Lower lobe of right lung (tissue), 2 donors: Measurements from ENCODE around the gene PCCA. TPM values are rescaled to one million over a fixed set of nuclear protein-coding genes. Genes with fewer than 3 reads are reported as not detected.

Experiments used
- ATAC-seq, 2 donors: fragments of 200-7000 bp; cut with Tn5 transposase; one replicate each; pipeline ENCODE4 v1.9.1; 2020 to 2022; ENCODE audit warnings: mild to moderate bottlenecking in 2 of 2, moderate library complexity in 2 of 2
- DNase-seq: peaks from one replicate; pipeline ENCODE4 v3.0.0-alpha.2; 2020
- H3K27ac ChIP-seq: fragments of 200-600 bp; one replicate; pipeline ENCODE4 v1.8.0; 2022
- H3K27me3 ChIP-seq: fragments of 200-600 bp; one replicate; pipeline ENCODE4 v1.8.0; 2022; ENCODE audit warnings: low read depth
- H3K36me3 ChIP-seq: fragments of 200-600 bp; one replicate; pipeline ENCODE4 v1.8.0; 2022; ENCODE audit warnings: mild to moderate bottlenecking
- H3K4me1 ChIP-seq: fragments of 200-600 bp; one replicate; pipeline ENCODE4 v1.8.0; 2022
- H3K4me3 ChIP-seq: fragments of 200-600 bp; one replicate; pipeline ENCODE4 v1.8.0; 2022; ENCODE audit warnings: mild to moderate bottlenecking
- H3K9me3 ChIP-seq: fragments of 200-600 bp; one replicate; pipeline ENCODE4 v1.8.0; 2022
- CTCF ChIP-seq: fragments of 200-600 bp; IDR thresholded peaks from one replicate; pipeline ENCODE4 v1.8.0; 2022; ENCODE audit warnings: antibody characterized with exemption, mild to moderate bottlenecking
- intact Hi-C: fragments of 100-400 bp; cut with DNase I; formaldehyde crosslinking; loops from one replicate; pipeline ENCODE4 v1.11.0; 2022
- total RNA-seq: library from RNA; stranded (reverse); fragmentation: NEBNext Ultra II Directional; extraction: Animal tissue kit (Norgen Biotek cat#: 25700); gene quantifications from one replicate; pipeline ENCODE4 v1.2.1, GENCODE V29; 2021
- donor health status: DM: no; HTN: yes; CAD: no; lungs with severe emphysema.

The PCCA gene
- total RNA-seq, 1 donor from 2014 or later, result 37.8 TPM

GRCh38 chr13:100394005-100394695 is 305.3 kb downstream of the PCCA start:
- Histone ChIP-seq H3K36me3 (no peaks in the 10 kb centered on the region), H3K4me1 (peaks cover 15% of the 10 kb centered on the region), H3K4me3 (no peak overlapping the region), H3K27ac (no peak overlapping the region), H3K27me3 (no peaks in the 10 kb centered on the region), H3K9me3 (no peaks in the 10 kb centered on the region)
- ATAC-seq (no peak), DNase-seq (no peak)
- no peak for TF ChIP-seq CTCF
- intact Hi-C loops, result no loop called here

- ATAC-seq (no peak), DNase-seq (no peak)
- no peak for TF ChIP-seq CTCF
- no peaks in the 10 kb centered on the region for H3K36me3 ChIP-seq
- H3K4me1 ChIP-seq, result peaks cover 15% of the 10 kb centered on the region
- no peak overlapping the region for H3K27ac ChIP-seq
- intact Hi-C loops, result no loop called here
- no peaks in the 10 kb centered on the region for H3K27me3 ChIP-seq
- H3K4me3 ChIP-seq, result no peak overlapping the region
- H3K9me3 ChIP-seq, result no peaks in the 10 kb centered on the region
Measured at GRCh38 chr13:100395698-100396373, 306.9 kb downstream of the PCCA start.

- TF ChIP-seq CTCF, result no peak
- H3K27me3 ChIP-seq, result no peaks in the 10 kb centered on the region
- H3K36me3 ChIP-seq, result no peaks in the 10 kb centered on the region
- no peak overlapping the region for H3K27ac ChIP-seq
- DNase-seq, result no peak
- peaks cover 15% of the 10 kb centered on the region for H3K4me1 ChIP-seq
- ATAC-seq, result no peak
- intact Hi-C loops, result no loop called here
- no peak overlapping the region for H3K4me3 ChIP-seq
- H3K9me3 ChIP-seq, result no peaks in the 10 kb centered on the region
Measured at GRCh38 chr13:100396776-100397175, 307.9 kb downstream of the PCCA start.

GRCh38 chr13:100397627-100398026 is 308.7 kb downstream of the PCCA start:
- intact Hi-C loops, result no loop called here
- no peak for TF ChIP-seq CTCF
- ATAC-seq, result no peak

GRCh38 chr13:100398360-100398759 is 309.5 kb downstream of the PCCA start:
- no peak for TF ChIP-seq CTCF
- no peak overlapping the region for H3K4me3 ChIP-seq
- no peaks in the 10 kb centered on the region for H3K27me3 ChIP-seq
- H3K9me3 ChIP-seq, result no peaks in the 10 kb centered on the region
- DNase-seq, result no peak
- H3K36me3 ChIP-seq, result no peaks in the 10 kb centered on the region
- intact Hi-C loops, result no loop called here
- H3K27ac ChIP-seq, result no peak overlapping the region
- peaks cover under 1% of the 10 kb centered on the region for H3K4me1 ChIP-seq
- no peak for ATAC-seq

More at GRCh38 chr13:100397627-100398026, 308.7 kb downstream of the PCCA start:
- Histone ChIP-seq H3K4me1 (peaks cover 8% of the 10 kb centered on the region), H3K4me3 (no peak overlapping the region), H3K27me3 (no peaks in the 10 kb centered on the region), H3K27ac (no peak overlapping the region), H3K9me3 (no peaks in the 10 kb centered on the region), H3K36me3 (no peaks in the 10 kb centered on the region)
- DNase-seq, result no peak
